NT2/D1 (cell line): ENCODE data around the gene ECI1.

ENCODE experiments used
- YY1 ChIP-seq: IDR thresholded peaks from 2 replicates; pipeline ENCODE4 v1.6.1; 2011; ENCODE audit not compliant: insufficient read length, insufficient read depth
- ZNF274 ChIP-seq: IDR thresholded peaks from 2 replicates; pipeline ENCODE4 v1.6.1; 2011; ENCODE audit warnings: mild to moderate bottlenecking, low read depth, low read length

- TF ChIP-seq ZNF274 (no peak), YY1 (no peak)
Observed at GRCh38 chr16:2250652-2251295, 613 bp downstream of the ECI1 start.
